NOMO-1 treated with DMSO at 0.1 percent for 48 hours (cell line): ENCODE measurements around the gene PPP2R2C.

Experiments
- DNase-seq: peaks from one replicate; lab custom pipeline; 2025; ENCODE audit not compliant: unreplicated experiment; lab: John Stamatoyannopoulos, UW

PPP2R2C gene

DNA sequence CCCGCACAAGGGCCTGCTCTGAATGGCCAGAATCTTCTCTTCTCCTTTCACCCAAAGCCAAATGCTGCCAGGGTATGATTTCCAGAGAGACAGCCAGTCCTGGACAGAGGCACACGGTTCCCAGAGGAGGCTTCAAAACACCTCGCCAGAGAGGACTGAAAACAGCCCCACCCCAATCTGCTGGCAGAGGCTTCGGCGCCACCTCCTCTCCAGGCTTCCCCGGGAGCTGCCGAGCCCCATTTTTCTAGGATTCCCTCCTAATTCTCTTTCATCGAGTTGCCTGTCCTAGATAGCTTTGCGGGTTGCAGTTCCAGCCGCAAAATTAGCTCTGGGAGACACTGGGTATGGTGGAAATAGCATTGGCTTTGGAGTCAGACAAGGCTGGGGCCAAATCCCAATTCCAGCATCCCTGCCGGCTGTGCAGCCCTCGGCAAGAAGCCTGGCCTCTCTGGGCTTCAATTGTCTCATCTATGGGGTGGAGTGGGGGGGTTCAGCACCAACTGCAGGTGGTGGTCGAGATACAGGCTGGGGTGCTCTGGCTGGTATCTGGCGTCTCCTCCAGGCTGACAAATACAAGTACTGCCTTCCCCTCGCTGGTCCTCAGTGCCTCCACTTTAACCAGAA lies 22.6 kb downstream of the PPP2R2C start:
- no peak for DNase-seq

DNA sequence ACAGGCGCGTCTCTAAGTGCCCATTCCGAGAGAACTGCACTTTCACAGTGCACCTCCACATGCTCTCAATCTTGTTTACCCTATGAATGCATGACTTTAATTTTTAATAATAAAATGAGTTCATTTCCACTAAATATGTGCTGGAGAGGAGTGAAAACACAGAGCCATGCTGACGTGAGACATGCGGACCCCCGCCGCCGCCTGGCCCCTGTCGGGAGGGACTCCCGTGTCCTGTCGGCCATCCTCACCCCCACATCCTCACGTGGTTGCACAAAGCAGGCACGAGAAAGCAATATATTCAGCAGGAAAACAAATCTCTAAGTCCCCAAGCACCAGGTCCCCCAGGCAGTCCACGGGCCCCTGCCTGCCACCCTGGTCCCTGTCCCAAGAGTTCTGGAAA lies 23.1 kb downstream of the PPP2R2C start:
- no peak for DNase-seq

DNA sequence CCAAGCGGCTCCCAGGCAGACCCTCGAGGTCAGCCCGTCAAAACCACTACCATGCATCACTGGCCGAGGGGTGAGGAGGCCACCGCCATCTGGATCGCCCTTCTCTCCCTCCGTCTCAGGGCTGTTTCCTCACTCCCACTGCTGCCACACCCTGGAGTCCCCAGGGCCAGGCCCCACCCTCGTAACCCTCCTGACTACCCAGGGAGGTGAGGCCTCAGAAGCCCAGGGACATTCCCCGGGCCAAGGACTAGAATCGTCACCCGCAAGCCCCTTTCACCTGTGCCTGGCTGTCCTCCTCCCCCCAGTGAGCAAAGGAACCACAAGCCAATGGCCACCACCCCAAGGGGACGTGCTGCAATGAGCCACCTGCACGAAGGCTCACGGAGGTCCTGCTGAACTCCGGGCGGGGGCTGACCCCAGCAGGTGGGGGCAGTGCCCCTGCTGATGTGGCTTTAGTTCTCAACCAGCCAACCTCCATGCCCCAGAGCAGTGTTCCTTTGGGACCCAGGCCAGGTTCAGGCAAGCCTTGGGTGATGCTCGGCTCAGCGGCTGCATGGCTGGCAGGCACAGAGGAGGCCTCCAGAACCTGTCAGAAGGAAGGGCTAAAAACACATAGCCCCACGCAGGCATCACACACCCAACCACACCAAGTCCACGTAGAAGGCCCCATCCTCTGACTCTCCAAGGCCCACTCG lies 23.8 kb downstream of the PPP2R2C start:
- DNase-seq: no peak

DNA sequence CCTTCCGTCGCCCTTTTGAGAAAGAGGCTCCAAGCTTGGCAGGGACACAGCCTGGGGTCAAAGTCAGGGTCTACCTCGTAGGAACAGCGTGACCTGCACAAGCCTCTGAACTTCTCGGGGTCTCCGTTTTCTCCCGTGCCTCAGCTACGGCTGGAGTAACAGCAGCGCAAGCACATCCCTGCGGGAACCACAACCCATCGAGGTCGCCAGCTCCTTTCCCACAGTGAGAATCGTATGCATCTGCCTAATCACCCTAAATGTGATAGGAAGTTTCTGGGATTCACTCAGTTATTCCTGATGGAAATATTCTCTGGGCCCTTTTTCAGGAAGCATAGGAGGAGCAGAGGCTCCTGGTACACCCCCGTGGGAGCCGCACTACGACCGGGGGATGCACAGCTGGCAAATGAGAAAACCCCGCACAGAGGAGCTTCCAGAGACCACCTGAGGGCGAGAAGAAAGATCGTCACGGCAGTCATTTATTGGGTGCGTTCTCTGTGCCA lies 24.7 kb downstream of the PPP2R2C start:
- DNase-seq: no peak

DNA sequence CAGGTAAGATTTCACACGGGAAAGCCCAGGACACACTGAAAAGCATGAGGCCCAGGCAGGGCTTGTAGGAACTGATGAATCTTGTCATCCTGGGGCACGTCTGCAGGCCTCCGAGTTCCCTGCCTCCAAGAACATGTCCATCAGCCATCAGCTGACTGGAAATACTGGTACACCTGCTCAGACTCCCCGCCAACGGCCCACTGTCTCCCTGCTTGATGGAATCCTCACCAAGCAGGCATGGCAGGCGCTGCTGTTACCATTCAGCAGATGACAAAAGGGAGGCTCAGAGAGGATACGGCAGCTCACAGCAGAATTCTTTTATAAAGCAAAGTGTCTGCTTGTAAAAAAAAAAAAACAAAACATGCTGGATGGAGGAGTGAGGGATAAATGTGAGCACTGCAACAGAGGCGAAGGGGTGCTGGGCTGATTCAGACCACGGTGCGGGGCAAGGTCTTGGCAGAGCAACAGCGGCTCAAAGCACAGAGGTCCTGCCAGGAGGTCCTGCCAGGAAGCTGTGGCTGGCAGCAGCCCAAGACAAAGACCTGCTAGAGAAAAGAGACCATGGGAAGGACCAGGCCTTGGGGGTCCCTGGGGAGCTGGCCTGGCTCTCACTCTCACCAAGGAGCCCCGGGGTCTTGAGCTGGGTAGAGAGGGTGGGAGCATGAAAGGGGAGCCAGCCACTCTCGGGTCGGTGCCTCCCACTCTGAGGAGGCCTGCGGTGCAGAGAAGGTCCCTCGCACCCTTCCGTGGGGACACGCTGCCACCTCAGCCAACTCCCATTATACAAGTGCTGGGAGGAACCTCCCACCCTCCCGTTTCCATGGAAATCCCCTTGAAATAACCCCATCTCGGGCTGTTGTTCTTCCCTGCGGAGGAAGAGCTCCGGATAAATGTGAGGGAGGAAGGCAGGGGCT lies 25.6 kb downstream of the PPP2R2C start:
- no peak for DNase-seq

GRCh38 chr4:6446130-6446482 lies 26.3 kb downstream of the PPP2R2C start:
- no peak for DNase-seq

DNA sequence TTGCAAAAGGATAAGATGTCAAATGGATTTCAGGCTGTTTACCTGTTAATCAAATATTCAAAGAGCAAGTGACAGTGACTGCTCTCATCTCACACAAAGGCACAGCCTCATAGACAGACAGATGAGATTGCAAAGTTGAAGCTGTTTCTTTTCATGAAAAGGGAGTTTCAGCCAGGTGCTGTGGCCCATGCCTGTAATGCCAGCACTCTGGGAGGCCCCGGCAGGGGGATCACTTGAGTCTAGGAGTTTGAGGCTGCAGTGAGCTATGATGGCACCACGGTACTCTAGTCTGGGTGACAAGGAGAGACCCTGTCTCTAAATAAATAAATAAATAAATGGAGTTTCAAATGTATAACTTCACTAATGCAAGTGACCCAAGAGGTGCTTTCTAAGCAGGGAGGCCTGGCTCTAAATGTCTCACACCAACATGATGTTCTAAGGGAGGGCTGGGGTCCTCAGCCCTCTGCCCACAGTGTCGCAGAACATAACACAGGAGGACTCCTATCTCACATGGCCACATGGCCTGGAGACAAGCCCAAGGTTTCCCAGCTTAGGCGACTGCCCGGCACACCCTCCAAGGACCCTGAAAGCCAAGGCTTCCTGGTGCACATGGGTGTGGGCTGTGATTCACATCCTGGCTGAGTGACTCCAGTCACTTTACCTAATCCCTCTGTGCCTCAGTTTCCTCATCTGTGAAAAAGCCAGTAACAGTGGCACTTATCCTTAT lies 26.8 kb downstream of the PPP2R2C start:
- DNase-seq: no peak

- no peak for DNase-seq
Measured at GRCh38 chr4:6444582-6444981, 27.8 kb downstream of the PPP2R2C start.

- DNase-seq: no peak
Measured at GRCh38 chr4:6443035-6444023, 29.1 kb downstream of the PPP2R2C start.

GRCh38 chr4:6442555-6442954 lies 29.9 kb downstream of the PPP2R2C start:
- no peak for DNase-seq

GRCh38 chr4:6441758-6442157 lies 30.7 kb downstream of the PPP2R2C start:
- DNase-seq: no peak

- no peak for DNase-seq
Measured at GRCh38 chr4:6441202-6441582, 31.2 kb downstream of the PPP2R2C start.

GRCh38 chr4:6440506-6441201 lies 31.8 kb downstream of the PPP2R2C start:
- DNase-seq: no peak

GRCh38 chr4:6439120-6439762 lies 33.2 kb downstream of the PPP2R2C start:
- no peak for DNase-seq

DNA sequence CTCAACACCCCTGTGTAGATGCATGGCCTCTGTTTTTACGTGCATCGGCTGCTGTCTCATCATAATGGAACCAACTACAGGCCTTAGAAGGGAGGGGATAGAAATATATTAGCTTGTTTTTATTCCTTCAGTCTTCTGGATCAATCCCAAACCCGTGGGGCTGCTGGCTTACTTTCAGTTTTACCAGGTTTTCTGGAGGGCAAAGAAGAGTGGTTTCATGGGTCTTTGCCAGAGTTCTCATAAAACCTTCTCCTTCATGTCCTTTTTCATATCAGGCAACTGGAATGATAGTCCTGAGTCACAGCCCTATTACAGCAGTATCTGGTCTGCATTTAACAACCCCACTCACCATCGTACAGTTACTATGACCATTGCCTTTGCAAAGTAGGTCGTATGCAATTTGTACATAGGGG lies 34.6 kb downstream of the PPP2R2C start:
- DNase-seq: no peak

- no peak for DNase-seq
Measured at GRCh38 chr4:6435010-6435409, 37.4 kb downstream of the PPP2R2C start.

DNA sequence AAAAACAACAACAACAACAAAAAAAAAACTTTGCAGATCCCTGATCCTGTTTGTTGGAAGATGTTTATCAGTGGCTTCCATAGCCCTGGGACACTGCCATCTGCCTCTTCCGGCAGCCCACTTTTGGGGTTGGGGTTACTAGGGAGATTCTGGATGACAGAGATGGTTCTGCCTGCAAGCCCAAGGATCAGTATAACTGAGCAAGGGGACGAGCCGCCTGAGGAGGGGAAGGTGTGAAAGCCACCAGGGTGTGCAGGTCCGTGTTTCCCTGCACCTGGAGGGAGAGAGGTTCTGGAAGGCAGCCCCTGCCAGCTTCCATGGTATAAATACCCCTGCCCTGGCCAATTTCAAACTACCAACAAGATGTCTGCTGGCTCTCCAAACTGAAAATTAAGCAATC lies 41.5 kb downstream of the PPP2R2C start:
- DNase-seq: no peak

- no peak for DNase-seq
Measured at GRCh38 chr4:6427439-6428090, 44.8 kb downstream of the PPP2R2C start.
